Activated naive CD8-positive, alpha-beta T cell treated with anti-CD3 and anti-CD28 coated beads, Interleukin-2, amount 50 U/mL, for 16 hours (primary cell): ENCODE results near the gene TIGD2.

ENCODE experiments used
- DNase-seq: peaks from one replicate; pipeline ENCODE4 v3.0.0-alpha.2; 2020; ENCODE audit warnings: low read depth, low spot score

TIGD2 gene

DNA sequence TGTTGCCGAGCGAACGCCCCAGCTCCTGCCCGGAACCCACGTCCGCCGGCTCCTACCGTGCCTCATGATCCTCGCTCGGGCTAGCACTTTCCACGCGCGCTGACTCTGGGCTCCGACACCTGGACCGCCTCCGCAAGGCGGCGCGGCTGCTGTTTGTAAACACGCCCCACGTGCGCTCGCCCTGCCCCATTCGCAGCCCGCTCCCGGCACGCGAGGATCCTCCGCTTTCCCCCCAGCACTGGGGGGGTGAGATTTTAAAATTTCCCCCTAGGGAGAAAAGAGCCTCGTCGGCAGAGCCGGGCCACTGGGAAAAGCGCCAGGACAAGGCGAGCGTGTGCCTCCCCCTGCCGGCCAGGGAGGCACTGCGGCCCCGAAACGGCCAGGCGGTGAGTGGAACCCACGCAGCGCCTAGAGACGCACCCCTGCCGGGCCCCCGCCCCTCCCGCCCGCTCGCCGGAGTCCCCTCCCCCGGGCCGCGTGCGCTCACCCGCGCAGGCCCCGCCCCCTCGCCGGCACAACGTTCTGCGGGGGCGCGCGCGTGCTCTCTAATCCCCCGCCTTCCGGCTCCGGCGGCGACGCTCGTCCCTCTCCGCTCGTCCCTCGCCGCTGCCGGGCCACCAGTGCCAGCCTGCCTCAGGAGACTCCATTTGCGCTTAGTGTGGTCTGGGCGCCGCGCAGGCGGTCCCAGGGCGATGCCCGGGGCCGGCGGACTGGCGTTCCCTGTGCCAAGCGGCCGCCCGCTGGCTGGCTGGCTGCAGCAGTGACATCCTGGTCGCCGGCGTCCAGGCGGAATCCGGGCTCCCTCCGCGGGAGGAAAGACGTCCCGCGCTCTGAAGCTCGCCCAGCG lies at the start of gene TIGD2:
TIGD2 (plus strand) TSS at position 548 of the 847 bp plus-strand sequence. CDS start 1,442 bp downstream, outside the sequence.
- DNase-seq, result peak; percentile 69

DNA sequence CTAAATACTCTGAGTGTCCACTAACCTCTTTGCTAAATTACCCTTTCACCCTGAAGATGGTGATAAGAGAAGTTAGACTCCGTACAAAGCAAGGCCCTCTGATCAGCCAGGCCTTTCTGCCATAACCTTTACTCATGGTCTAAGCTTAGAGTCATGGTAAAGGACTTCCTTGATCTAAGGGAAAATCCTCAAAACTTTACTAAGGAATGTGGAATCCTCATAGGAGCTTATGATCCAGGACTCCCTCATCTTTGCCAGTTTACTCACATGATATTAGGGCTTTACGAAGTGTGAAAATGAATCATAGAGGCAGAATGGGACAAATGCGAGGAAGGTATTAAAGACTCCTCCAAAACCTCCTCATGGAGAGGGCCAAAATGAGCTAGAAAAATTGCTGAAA lies 46.5 kb upstream of the TIGD2 start:
- DNase-seq, result no peak

DNA sequence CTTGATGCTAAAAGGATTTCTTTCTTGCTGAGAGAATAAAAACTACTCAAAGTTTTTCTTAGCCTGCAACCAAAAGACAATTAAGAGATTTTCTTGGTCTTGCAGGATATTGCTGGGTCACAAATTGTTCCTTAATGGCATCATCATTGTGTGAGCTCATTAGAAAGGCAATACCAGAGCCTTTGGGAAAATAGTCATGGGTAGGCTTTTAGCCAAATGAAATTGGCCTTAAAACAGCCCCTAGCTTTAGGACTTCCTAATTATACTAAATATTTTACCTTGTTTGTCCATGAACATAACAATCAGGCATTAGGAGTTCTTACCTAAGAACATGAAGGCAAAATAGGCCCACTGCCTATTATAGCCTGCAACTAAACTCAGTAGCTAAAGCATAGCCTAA lies 43.9 kb upstream of the TIGD2 start:
- no peak for DNase-seq

DNA sequence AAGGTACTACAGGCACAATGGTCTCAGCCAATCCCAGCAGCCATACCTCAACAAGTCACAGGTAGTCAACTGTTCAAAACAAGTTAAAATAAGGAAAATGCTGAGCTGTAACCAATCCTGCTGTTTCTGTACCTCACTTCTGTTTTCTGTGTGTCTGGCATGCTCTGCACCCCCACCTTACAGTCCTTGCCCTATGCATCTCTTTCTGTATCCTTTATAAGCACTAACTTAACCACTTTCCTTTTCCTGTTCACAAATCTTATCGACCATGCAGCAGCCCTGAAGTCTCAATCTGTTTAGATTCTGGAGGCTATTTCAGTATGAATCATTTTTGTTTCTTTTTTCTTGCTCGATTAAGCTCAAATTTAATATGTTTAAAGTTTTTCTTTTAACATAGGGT lies 41.9 kb upstream of the TIGD2 start:
- DNase-seq, result no peak

DNA sequence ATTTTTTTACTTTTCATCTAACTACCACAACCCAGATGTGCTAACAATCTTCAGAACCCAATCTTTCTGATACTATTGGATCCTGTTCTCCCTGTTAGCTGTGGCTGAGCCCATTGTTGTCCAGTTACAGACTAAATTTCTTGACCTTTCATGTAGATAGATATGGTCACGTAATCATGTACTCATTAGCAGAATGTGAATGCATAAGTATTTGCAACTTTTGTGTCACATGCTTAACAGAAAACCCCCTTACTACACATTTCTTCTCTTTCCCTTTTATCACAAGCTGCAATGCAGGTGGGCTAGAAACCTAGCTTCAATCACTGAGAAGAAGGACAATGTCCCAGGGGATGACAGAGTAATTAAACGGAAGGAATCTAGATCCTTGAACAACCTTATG lies 41.3 kb upstream of the TIGD2 start:
- no peak for DNase-seq

DNA sequence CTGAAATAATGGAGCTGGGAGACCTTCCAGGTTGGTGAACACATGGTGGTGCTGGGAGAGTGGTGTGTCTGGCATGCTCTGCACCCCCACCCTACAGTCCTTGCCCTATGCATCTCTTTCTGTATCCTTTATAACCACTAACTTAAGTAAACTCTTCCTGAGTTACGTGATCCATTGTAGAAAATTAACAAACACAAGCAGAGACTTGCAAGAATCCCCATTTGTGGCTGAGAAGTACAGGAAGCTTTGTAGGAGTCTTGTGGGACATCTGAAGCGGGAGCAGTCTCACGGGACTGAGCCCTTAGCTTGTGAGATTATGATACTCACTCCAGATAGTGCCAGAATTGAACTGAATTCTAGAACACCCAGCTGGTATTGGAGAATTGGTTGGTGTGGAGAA lies 40.0 kb upstream of the TIGD2 start:
- DNase-seq, result no peak

DNA sequence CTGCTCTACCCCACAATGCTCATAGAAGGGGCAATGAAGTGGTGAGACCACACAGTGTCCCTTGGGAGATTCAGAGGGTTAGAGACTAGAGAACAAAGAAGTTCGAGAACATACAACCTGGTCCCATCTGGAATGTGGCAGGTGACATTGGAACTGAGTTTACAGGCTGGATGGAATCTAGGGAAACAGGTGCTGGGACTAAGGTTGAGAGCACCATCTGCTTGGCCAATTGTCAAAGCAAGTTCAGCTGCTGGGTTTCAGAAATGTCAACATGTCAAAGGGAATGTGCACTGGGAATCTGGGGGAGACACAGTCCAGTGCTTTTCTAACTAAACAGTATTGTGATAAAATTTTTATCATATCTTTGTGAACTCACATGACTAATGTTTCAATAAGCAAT lies 38.4 kb upstream of the TIGD2 start:
- DNase-seq, result no peak

DNA sequence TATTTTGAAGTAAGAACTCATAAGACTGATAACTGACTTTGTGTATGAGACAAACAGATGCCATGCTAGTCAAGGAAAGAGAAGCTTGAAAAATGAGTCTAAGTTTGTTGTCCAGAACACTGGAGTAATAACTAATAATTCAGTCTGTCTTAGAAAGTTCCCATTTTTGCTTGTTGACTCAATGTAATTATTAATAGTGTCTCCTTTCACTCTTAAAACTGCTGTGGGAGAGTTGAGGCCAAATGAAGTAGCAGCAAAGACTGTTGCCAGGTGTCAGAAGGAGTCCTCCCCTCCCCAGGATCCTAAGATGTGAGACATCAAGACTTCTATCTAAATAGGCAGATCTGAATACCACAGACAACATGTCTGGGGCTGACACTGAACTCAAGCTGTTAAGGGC lies 33.6 kb upstream of the TIGD2 start:
- DNase-seq, result no peak

DNA sequence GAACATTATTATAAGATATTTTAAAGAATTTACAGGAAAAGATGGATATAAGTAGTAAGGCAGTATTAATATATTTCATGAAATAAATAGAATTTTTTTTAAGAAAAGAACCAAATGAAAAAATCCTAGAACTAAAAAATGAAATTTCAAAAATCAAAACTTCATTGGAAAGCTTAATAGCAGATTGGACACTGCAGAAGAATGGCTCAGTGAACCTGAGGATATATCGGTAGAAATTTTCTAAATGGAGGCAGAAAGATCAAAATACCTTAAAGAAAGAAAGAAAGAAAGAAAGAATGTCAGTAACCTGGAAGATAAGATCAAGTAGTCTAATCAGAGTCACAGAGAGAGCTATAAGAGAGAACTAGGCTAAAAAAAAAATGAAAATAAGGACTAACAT lies 33.0 kb upstream of the TIGD2 start:
- DNase-seq, result no peak

DNA sequence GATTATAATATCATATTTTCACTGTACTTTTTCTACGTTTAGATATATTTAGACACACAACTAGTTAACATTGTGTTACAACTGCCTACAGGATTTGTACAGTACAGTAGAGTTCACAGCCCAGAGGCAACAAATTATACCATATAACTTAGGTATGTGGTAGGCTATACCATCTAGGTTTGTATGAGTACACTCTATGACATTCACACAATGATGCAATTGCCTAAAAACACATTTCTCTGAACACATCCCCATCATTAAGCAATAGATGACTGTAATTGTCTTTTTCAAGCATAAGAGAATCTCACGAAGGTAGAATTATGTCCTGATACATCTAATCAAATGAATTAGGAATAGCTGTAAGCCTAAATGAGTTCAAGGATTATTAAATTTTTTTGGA lies 12.3 kb upstream of the TIGD2 start:
- DNase-seq, result no peak

DNA sequence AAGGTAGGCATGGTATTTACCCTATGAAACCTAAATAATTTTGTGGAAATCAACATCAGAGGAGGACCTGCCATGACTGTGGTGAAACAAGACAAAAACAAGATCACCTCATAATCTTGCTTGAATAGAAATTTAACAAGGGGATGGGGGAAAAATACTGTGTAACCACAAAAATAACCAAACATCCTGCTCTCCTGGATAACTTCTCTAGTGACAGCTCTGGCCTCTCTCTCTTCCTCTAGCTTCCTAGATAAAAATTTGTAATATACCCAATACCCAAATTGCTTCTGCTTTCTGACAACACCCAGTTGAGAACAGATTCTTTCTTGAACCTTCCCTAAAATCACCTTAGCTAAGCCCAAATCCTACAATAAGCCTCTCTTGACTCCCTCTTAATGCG lies 11.9 kb upstream of the TIGD2 start:
- no peak for DNase-seq

DNA sequence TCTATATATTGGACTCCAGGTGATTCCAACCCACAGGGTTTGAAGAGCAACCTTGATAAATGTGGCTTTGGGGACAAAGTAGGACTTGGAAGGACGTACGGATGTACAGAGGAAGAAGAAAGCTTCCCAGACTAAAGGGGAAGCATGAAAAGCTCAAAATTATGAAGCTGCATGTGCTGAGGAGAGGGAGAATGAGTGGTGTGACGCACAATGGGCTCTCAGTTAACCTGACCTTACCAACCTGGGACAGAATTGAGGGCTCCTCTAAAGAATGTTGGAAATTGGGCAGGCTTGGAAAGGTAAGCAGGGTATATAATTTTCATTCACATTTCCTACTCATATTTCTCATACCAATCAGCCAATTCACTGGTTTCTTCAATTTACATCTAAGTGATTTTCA lies 10.5 kb upstream of the TIGD2 start:
- no peak for DNase-seq

DNA sequence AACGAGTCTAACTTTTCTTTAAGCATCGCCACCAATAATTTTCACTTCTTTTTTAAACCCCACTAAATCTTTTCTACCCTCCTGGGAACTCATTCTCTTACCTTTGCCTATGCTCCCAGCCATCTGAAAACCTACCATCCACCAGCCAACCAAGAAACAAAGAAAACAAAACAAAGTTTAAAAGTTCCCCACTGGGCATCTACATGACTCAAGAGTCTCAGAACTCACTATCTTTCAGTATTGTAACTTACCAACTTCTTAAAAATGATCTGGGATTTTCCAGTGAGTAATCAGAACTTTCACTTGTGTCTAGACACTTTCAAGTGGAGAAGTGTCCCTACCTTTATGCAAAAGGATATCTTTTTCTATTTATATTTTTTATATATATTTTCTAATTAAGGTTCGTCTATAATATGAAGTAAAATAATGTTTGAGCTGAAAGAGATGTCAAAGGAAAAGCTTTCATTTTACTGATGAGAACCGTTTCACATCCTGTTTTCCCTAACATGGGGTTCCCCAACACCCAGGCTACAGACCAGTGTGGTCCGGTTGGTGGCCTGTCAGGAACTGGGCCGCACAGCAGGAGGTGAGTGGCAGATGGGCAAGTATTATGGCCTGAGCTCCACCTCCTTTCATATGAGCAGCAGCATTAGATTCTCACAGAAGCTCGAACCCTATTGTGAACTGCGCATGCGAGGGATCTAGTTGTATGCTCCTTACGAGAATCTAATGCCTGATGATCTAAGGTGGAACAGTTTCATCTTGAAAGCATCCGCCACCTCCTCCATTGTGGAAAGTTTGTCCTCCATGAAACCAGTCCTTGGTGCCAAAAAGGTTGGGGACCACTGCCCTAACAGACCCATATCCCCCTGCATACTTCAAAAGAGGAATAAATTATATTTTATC lies 9.8 kb upstream of the TIGD2 start:
- DNase-seq, result no peak

DNA sequence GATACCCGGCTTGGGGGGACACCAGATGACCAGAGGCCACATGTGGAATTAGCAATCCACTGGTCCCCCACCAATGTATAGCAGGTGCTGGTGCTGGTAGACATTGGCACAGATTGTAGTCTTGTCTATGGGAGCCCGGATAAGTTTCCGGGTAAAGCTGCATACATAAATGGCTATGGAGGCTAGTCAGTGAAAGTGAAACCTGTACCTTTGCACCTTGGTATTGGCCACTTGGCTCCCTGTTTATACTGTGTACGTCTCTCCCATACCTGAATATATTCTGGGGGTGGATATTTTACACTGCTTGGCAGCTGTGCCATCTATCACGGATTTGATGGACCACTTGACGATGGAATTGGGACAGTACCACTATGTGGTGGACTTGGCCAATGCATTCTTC lies 5.6 kb upstream of the TIGD2 start:
- no peak for DNase-seq

DNA sequence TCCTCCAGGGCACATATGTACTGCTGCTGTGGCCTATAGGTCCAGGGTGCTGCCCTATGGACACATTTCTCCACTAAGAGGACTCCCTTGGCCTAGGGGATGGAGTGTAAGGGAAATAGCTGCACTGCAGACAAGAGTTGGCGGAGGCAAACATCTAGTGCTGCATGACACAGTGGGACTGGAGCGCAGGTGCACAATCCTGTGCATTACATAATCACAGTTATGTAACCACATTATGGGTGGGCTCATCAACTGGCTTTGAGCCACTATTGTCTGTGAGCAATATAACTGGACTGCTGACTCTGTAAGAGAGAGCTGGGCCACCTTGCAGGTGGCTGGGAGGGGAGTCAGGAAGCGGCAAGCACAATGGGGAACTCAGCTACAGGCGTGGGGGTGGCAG lies 3.2 kb upstream of the TIGD2 start:
- DNase-seq, result no peak

DNA sequence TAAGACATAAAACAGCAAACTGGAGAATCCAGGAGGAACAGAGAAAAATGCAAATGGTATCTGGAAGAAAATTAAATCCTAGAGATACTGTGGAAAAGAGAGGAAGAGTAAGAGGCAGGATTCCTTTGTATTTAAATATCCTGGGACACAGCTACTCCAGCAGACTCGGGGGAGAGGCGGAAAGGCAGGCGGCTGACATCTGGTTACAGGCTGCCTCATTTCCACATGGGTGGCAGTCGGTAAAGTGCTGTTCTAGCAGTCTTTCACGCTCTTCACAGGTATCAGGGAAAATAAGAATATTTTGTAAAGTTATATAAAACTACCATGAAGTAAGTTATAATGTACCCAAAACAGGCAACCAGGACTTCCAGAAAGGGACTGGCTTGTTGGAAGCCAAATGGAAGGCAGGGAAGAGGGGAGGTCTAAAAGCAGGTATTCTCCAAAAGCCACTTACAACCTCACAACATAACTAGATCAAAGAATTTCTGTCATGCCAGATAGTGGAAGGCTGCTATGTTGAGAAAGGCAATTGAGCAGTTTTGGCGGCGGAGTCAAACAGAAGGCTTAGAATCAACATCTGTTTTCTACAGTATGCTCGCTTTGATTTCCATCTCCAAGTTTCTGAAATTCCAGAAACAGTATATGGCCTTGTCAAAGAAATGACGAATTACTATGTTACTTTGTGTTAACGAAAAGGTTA lies 1.3 kb upstream of the TIGD2 start:
- no peak for DNase-seq

DNA sequence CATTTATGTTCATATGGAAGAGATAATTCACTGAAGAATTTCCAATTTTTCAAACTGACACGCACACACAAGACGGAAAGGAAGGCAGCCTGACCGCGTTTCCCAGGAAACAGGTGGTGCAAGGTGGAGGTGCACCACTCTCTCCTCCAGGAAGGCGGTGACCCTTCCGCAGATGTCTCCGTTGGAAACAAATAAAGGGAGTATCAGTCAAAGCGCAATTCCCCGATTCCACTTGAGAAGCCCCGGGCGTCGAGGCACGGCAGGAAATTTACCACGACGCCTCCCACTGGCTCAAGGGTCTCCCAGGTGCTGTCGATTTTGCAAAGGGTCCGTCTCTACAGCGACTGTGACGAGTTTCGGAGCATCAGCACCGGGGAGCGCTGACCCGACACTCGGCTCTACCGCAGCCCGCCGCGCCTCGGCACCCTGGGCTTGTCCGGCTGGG lies 770 bp upstream of the TIGD2 start:
- no peak for DNase-seq

DNA sequence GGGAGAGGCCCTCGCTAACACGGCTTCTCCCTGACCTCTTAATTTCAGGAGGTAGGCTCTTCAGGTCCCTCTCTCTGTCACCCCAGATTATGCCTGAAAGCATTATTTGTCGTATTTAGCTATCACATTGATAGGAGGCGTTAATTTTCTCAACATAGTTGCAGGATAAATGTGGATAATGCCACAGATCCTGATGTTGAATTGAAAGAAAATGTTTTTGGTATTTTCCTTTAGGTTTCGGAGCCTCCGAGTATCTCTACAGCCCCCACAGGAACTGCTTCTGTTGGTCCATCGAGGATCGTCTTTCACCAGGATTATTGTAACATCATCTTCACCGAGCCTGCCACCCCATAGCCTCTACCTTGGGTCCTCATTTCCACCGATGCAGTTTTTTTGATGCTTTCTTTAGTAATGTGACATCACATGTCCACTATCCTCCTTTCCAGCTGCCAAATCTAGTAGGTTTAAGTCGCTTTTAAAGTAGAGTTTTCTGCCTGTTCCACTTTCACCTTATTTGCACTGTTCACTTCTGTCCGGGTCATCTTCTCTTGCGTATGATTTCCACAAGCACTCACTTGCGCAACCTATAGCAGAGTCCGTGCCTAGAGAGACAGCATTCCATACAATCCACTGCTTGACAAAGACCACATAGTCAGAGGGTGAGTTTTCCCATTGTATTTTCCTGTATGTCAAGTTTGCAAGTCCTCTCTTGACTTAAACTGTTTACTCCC lies 665 bp downstream of the TIGD2 start:
- no peak for DNase-seq

DNA sequence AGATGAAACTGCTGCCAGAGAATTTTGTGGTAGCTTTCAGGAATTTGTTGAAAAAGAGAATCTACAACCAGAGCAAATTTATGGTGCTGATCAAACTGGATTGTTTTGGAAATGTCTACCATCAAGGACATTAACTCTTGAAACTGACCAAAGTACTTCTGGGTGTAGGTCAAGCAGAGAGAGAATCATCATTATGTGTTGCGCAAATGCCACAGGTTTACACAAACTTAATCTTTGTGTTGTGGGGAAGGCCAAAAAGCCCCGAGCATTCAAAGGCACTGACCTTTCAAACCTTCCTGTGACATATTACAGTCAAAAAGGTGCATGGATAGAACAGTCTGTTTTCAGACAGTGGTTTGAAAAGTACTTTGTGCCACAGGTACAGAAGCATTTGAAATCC lies 2.1 kb downstream of the TIGD2 start:
- DNase-seq, result no peak

DNA sequence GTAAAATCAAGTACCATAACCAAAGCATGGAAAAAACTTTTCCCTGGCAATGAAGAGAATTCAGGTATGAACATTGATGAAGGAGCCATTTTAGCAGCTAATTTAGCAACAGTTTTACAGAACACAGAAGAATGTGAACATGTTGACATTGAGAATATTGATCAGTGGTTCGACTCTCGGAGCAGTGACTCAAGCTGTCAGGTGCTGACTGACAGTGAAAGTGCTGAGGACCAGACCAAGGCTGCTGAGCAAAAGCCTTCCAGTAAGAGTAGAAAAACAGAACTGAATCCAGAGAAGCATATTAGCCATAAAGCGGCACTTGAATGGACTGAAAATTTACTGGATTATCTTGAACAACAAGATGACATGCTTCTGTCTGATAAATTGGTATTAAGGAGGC lies 2.8 kb downstream of the TIGD2 start:
- DNase-seq, result no peak

DNA sequence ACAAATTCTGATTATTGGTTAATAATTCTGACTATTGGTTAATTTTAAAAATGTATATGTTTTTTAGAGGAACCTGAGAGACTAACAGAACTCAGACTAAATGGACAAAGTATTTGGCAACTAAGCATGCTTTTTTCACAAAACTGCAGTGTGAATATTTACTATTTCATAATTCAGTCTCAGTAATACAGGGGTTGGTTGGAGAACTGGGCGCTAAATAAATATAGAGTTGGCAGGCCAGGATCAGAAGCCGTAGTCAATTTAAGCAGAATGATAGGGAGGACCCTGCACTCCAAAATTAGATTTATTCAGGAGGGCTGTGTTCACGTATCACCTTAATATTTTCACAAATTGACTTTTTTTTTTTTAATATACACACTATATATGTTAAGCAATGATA lies 5.8 kb downstream of the TIGD2 start:
- DNase-seq, result no peak

DNA sequence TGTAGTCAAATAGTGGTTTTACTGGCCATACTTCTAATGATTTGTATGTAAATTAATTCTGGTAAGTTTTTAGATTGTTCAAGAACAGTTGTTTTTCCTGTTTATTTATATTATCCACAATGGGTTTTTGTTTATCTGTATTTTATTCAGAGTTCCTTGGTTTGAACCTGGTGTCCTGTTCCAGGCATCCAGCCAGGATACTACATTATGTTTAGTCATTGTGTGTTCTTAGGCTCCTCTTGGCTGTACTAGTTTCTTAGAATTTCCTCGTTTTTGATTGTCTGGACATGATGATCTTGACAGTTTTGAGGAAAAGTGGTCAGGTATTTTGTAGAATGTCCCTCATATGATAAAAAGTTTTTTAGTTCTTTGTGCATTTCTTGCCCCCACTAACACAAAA lies 7.8 kb downstream of the TIGD2 start:
- no peak for DNase-seq
